Mesendoderm (in vitro differentiated cells): ENCODE measurements around the gene MOB2.

Source experiments
- DNase-seq: peaks from one replicate; pipeline ENCODE4 v3.0.0; 2013
- H2AK5ac ChIP-seq: 2 replicates; pipeline ENCODE4 v1.6.1; 2013; ENCODE audit warnings: low read length, inconsistent platforms
- H2BK120ac ChIP-seq: 2 replicates; pipeline ENCODE4 v1.6.1; 2013; ENCODE audit warnings: low read depth, mild to moderate bottlenecking, low read length, moderate library complexity, mixed read lengths
- H2BK15ac ChIP-seq: replicated peaks from 2 replicates; pipeline ENCODE4 v1.6.1; 2013; ENCODE audit warnings: low read depth, mild to moderate bottlenecking, moderate library complexity
- H2BK5ac ChIP-seq: 2 replicates; pipeline ENCODE4 v1.6.1; 2013; ENCODE audit warnings: low read length, inconsistent platforms
- H3K18ac ChIP-seq: 2 replicates; pipeline ENCODE4 v1.6.1; 2013; ENCODE audit warnings: mild to moderate bottlenecking, low read length, mixed read lengths
- H3K23ac ChIP-seq: one replicate; pipeline ENCODE4 v1.6.1; 2013; ENCODE audit warnings: low read length
- H3K27ac ChIP-seq: 2 replicates; pipeline ENCODE4 v1.5.1; 2013; ENCODE audit warnings: low read depth, mild to moderate bottlenecking, inconsistent platforms, low read length, moderate library complexity
- H3K27me3 ChIP-seq: 2 replicates; pipeline ENCODE4 v1.6.1; 2013; ENCODE audit warnings: low read length, control low read depth, mild to moderate bottlenecking, inconsistent platforms; ENCODE audit not compliant: insufficient read depth, poor library complexity
- H3K36me3 ChIP-seq: 2 replicates; pipeline ENCODE4 v1.6.1; 2013; ENCODE audit warnings: low read length, inconsistent platforms; ENCODE audit not compliant: control insufficient read depth, insufficient read depth
- H3K4ac ChIP-seq: one replicate; pipeline ENCODE4 v1.6.1; 2013; ENCODE audit warnings: low read depth, mild to moderate bottlenecking, low read length, moderate library complexity
- H3K4me1 ChIP-seq: 2 replicates; pipeline ENCODE4 v1.6.1; 2013; ENCODE audit warnings: low read depth, low read length, inconsistent platforms; ENCODE audit not compliant: control insufficient read depth
- H3K4me2 ChIP-seq: 2 replicates; pipeline ENCODE4 v1.6.1; 2013; ENCODE audit warnings: low read length
- H3K4me3 ChIP-seq: 2 replicates; pipeline ENCODE4 v1.5.1; 2013; ENCODE audit warnings: mild to moderate bottlenecking, low read length
- H3K56ac ChIP-seq: one replicate; pipeline ENCODE4 v1.6.1; 2013; ENCODE audit warnings: low read length
- H3K79me1 ChIP-seq: 2 replicates; pipeline ENCODE4 v1.6.1; 2013; ENCODE audit warnings: low read length, inconsistent platforms
- H3K79me2 ChIP-seq: 2 replicates; pipeline ENCODE4 v1.6.1; 2013; ENCODE audit warnings: mild to moderate bottlenecking, low read length; ENCODE audit not compliant: control insufficient read depth, insufficient read depth
- H3K9ac ChIP-seq: 2 replicates; pipeline ENCODE4 v1.6.1; 2013; ENCODE audit warnings: low read length, inconsistent platforms
- H4K5ac ChIP-seq: one replicate; pipeline ENCODE4 v1.6.1; 2013; ENCODE audit warnings: low read length
- H4K8ac ChIP-seq: one replicate; pipeline ENCODE4 v1.6.1; 2013; ENCODE audit warnings: low read depth, mild to moderate bottlenecking, control low read depth, low read length, moderate library complexity
- WGBS: extraction: QIAGEN DNeasy Blood & Tissue Kit; methylation state at CpG from one replicate; pipeline ENCODE4 v1.1.7; 2013; ENCODE audit warnings: low lambda C conversion rate, missing lambda C conversion rate; ENCODE audit not compliant: insufficient coverage; ENCODE audit errors: extremely low coverage; 5-methylcytosine and 5-hydroxymethylcytosine counted together

MOB2 gene

GRCh38 chr11:1497600-1497999, 11.0 kb upstream of the MOB2 start:
- H3K23ac ChIP-seq = no peak overlapping the region
- H2BK120ac ChIP-seq = no peak overlapping the region
- H3K18ac ChIP-seq = no peak overlapping the region
- no peak overlapping the region for H3K9ac ChIP-seq
- peaks cover 15% of the 10 kb centered on the region for H3K79me1 ChIP-seq
- no peak overlapping the region for H4K5ac ChIP-seq
- H4K8ac ChIP-seq = no peak overlapping the region
- no peak for DNase-seq
- H2BK5ac ChIP-seq = no peak overlapping the region
- no peak overlapping the region for H3K56ac ChIP-seq
- no peaks in the 10 kb centered on the region for H3K36me3 ChIP-seq
- H3K4me1 ChIP-seq = peaks cover 4% of the 10 kb centered on the region
- H3K4ac ChIP-seq = no peak overlapping the region
- WGBS = no CpG with 5 or more reads among the region's 5 CpGs
- H3K79me2 ChIP-seq = no peaks in the 10 kb centered on the region
- H2AK5ac ChIP-seq = no peak overlapping the region
- H3K4me2 ChIP-seq = no peak overlapping the region
- no peak overlapping the region for H3K4me3 ChIP-seq
- no peaks in the 10 kb centered on the region for H3K27me3 ChIP-seq
- H3K27ac ChIP-seq = no peak overlapping the region
- H2BK15ac ChIP-seq = no peak overlapping the region

- Histone ChIP-seq H3K27ac (no peak overlapping the region), H4K5ac (no peak overlapping the region), H2BK5ac (no peak overlapping the region), H2AK5ac (no peak overlapping the region), H3K4me3 (no peak overlapping the region), H3K79me2 (no peaks in the 10 kb centered on the region), H3K9ac (no peak overlapping the region), H3K4ac (no peak overlapping the region), H2BK15ac (no peak overlapping the region), H3K23ac (no peak overlapping the region), H2BK120ac (no peak overlapping the region), H3K36me3 (no peaks in the 10 kb centered on the region), H3K4me2 (no peak overlapping the region), H3K79me1 (peaks cover 15% of the 10 kb centered on the region), H3K18ac (no peak overlapping the region), H3K56ac (no peak overlapping the region), H3K4me1 (peaks cover 4% of the 10 kb centered on the region), H4K8ac (no peak overlapping the region), H3K27me3 (no peaks in the 10 kb centered on the region)
- WGBS = no CpG with 5 or more reads among the region's 3 CpGs
- no peak for DNase-seq
These were observed 10.1 kb upstream of the MOB2 start for GRCh38 chr11:1496761-1497095.

- Histone ChIP-seq H3K4me2 (no peak overlapping the region), H3K79me2 (peaks cover 2% of the 10 kb centered on the region), H4K5ac (no peak overlapping the region), H3K27ac (no peak overlapping the region), H2BK5ac (no peak overlapping the region), H2AK5ac (no peak overlapping the region), H2BK15ac (no peak overlapping the region), H3K27me3 (no peaks in the 10 kb centered on the region), H3K4ac (no peak overlapping the region), H3K4me3 (no peak overlapping the region), H3K18ac (no peak overlapping the region), H3K36me3 (no peaks in the 10 kb centered on the region), H4K8ac (no peak overlapping the region), H3K4me1 (peaks cover 4% of the 10 kb centered on the region), H3K23ac (no peak overlapping the region), H2BK120ac (no peak overlapping the region), H3K9ac (no peak overlapping the region), H3K56ac (no peak overlapping the region), H3K79me1 (peaks cover 18% of the 10 kb centered on the region)
- no peak for DNase-seq
- no CpG with 5 or more reads among the region's 9 CpGs for WGBS
These were observed 9.6 kb upstream of the MOB2 start for GRCh38 chr11:1496091-1496760.

- H2AK5ac ChIP-seq = no peak overlapping the region
- no peak overlapping the region for H2BK15ac ChIP-seq
- no peak overlapping the region for H3K18ac ChIP-seq
- H4K5ac ChIP-seq = no peak overlapping the region
- H3K27ac ChIP-seq = no peak overlapping the region
- H3K9ac ChIP-seq = no peak overlapping the region
- H3K36me3 ChIP-seq = no peaks in the 10 kb centered on the region
- H3K23ac ChIP-seq = no peak overlapping the region
- H4K8ac ChIP-seq = no peak overlapping the region
- H3K4me2 ChIP-seq = no peak overlapping the region
- no peak overlapping the region for H3K4me3 ChIP-seq
- H2BK120ac ChIP-seq = no peak overlapping the region
- H3K4me1 ChIP-seq = peaks cover 4% of the 10 kb centered on the region
- H3K27me3 ChIP-seq = no peaks in the 10 kb centered on the region
- peaks cover 14% of the 10 kb centered on the region for H3K79me1 ChIP-seq
- no peak for DNase-seq
- no peak overlapping the region for H2BK5ac ChIP-seq
- no CpG with 5 or more reads among the region's 3 CpGs for WGBS
- H3K56ac ChIP-seq = no peak overlapping the region
- no peak overlapping the region for H3K4ac ChIP-seq
- H3K79me2 ChIP-seq = peaks cover 2% of the 10 kb centered on the region
These were observed 8.1 kb upstream of the MOB2 start for GRCh38 chr11:1494650-1495049.

GRCh38 chr11:1493650-1494244, 7.2 kb upstream of the MOB2 start:
- H3K4me1 ChIP-seq = peaks cover 4% of the 10 kb centered on the region
- H3K4ac ChIP-seq = no peak overlapping the region
- H2AK5ac ChIP-seq = no peak overlapping the region
- no CpG with 5 or more reads among the region's 3 CpGs for WGBS
- no peak for DNase-seq
- peaks cover 11% of the 10 kb centered on the region for H3K79me1 ChIP-seq
- H3K36me3 ChIP-seq = no peaks in the 10 kb centered on the region
- H3K9ac ChIP-seq = no peak overlapping the region
- no peak overlapping the region for H2BK120ac ChIP-seq
- H3K79me2 ChIP-seq = peaks cover 2% of the 10 kb centered on the region
- H3K23ac ChIP-seq = no peak overlapping the region
- no peak overlapping the region for H4K5ac ChIP-seq
- no peak overlapping the region for H4K8ac ChIP-seq
- H3K18ac ChIP-seq = no peak overlapping the region
- H3K4me2 ChIP-seq = no peak overlapping the region
- no peak overlapping the region for H2BK5ac ChIP-seq
- H3K27ac ChIP-seq = no peak overlapping the region
- no peak overlapping the region for H3K56ac ChIP-seq
- no peak overlapping the region for H3K4me3 ChIP-seq
- no peaks in the 10 kb centered on the region for H3K27me3 ChIP-seq
- no peak overlapping the region for H2BK15ac ChIP-seq

- H3K27me3 ChIP-seq = no peaks in the 10 kb centered on the region
- no peak overlapping the region for H3K56ac ChIP-seq
- WGBS = no CpG with 5 or more reads among the region's 12 CpGs
- no peaks in the 10 kb centered on the region for H3K4me1 ChIP-seq
- DNase-seq = no peak
- H3K27ac ChIP-seq = no peak overlapping the region
- no peaks in the 10 kb centered on the region for H3K36me3 ChIP-seq
- H2BK15ac ChIP-seq = no peak overlapping the region
- H3K9ac ChIP-seq = no peak overlapping the region
- H2AK5ac ChIP-seq = no peak overlapping the region
- peaks cover 12% of the 10 kb centered on the region for H3K79me1 ChIP-seq
- H4K5ac ChIP-seq = no peak overlapping the region
- no peak overlapping the region for H3K4me2 ChIP-seq
- no peak overlapping the region for H4K8ac ChIP-seq
- no peak overlapping the region for H3K4me3 ChIP-seq
- H2BK120ac ChIP-seq = no peak overlapping the region
- H3K18ac ChIP-seq = no peak overlapping the region
- no peak overlapping the region for H3K4ac ChIP-seq
- H3K79me2 ChIP-seq = peaks cover 2% of the 10 kb centered on the region
- no peak overlapping the region for H2BK5ac ChIP-seq
- no peak overlapping the region for H3K23ac ChIP-seq
These were observed 4.8 kb upstream of the MOB2 start for GRCh38 chr11:1491379-1491778.
